Psoas muscle (tissue), 8 donors: Measurements from ENCODE around the gene ADGRG1. TPM values are rescaled to one million over a fixed set of nuclear protein-coding genes. Genes with fewer than 3 reads are reported as not detected.

Experiments
- ATAC-seq, 4 donors: fragments of 200-7000 bp; cut with Tn5 transposase; one replicate each; pipeline ENCODE4 v1.9.1; 2020; ENCODE audit warnings: moderate library complexity in 3 of 4, mild to moderate bottlenecking in 2 of 4
- DNase-seq, 2 donors: peaks; one replicate each; pipeline ENCODE4 v3.0.0-alpha.2; 2020
- H3K27ac ChIP-seq: fragments of 200-600 bp; one replicate; pipeline ENCODE4 v1.8.0; 2022
- H3K27me3 ChIP-seq, 3 donors: fragments of 200-600 bp in 1 of 3; one replicate each; pipeline versions ENCODE4 v1.6.1 to v1.8.0; 2013 to 2022; ENCODE audit warnings: low read length in 2 of 3, mild to moderate bottlenecking in 2 of 3, moderate library complexity in 1 of 3; ENCODE audit not compliant: insufficient read depth in 3 of 3
- H3K36me3 ChIP-seq, 2 donors: fragments of 200-600 bp in 1 of 2; one replicate each; pipeline versions ENCODE4 v1.6.1 to v1.8.0; 2013 to 2022; ENCODE audit warnings: low read depth in 1 of 2, mild to moderate bottlenecking in 1 of 2, moderate library complexity in 1 of 2; ENCODE audit not compliant: insufficient read depth in 1 of 2
- H3K4me1 ChIP-seq: fragments of 200-600 bp; one replicate; pipeline ENCODE4 v1.8.0; 2022
- H3K4me3 ChIP-seq: fragments of 200-600 bp; one replicate; pipeline ENCODE4 v1.8.0; 2022; ENCODE audit warnings: mild to moderate bottlenecking
- H3K9me3 ChIP-seq: fragments of 200-600 bp; one replicate; pipeline ENCODE4 v1.8.0; 2022
- WGBS, 3 donors: extraction: QIAGEN DNeasy Blood & Tissue Kit; methylation state at CpG; one replicate each; pipeline versions ENCODE4 v1.1.6 to v1.1.7; 2013; 5-methylcytosine and 5-hydroxymethylcytosine counted together
- intact Hi-C, 2 donors: fragments of 100-400 bp; cut with DNase I; formaldehyde crosslinking; loops; one replicate each; pipeline versions ENCODE4 v1.11.0 to v1.14.2; 2022
- polyA plus RNA-seq, 3 donors: library from polyadenylated mRNA; stranded (reverse); fragments of 200-250 nt; gene quantifications; one replicate each; pipeline ENCODE4 v1.2.3, GENCODE V29; 2013
- total RNA-seq, 4 donors: library from RNA; stranded (reverse); fragmentation: NEBNext Ultra II Directional in 2 of 4; extraction: Animal tissue kit (Norgen Biotek cat#: 25700) in 2 of 4; gene quantifications; one replicate each; pipeline versions ENCODE4 v1.2.1 to v1.2.4, GENCODE V29; 2021 to 2023
- TF ChIP-seq, protein P1 (sequence below): fragments of 200-600 bp; IDR thresholded peaks from one replicate; pipeline ENCODE4 v1.8.0; 2022; ENCODE audit warnings: antibody characterized with exemption
- donor health status: healthy with polysubstance abuse.
- donor health status: DM: no; HTN: no; CAD: no; lungs with moderate emphysema.
- donor health status: Bipolar disorder and iron deficiency.
- donor health status: healthy.
- donor health status: DM: yes; HTN: yes; CAD: no.
- donor health status: DM: no; HTN: no; CAD: no.
- donor health status: DM: no; HTN: no; CAD: no.
- donor health status: DM: yes; HTN: yes; CAD: no.

ADGRG1 gene
- total and polyA plus RNA-seq, 7 donors = 5.3 to 19.4 (median 14.2) TPM

- ATAC-seq (no peak), DNase-seq (no peak)
- no peaks in the 10 kb centered on the region for H3K27me3 ChIP-seq
- TF ChIP-seq, protein P1, sequence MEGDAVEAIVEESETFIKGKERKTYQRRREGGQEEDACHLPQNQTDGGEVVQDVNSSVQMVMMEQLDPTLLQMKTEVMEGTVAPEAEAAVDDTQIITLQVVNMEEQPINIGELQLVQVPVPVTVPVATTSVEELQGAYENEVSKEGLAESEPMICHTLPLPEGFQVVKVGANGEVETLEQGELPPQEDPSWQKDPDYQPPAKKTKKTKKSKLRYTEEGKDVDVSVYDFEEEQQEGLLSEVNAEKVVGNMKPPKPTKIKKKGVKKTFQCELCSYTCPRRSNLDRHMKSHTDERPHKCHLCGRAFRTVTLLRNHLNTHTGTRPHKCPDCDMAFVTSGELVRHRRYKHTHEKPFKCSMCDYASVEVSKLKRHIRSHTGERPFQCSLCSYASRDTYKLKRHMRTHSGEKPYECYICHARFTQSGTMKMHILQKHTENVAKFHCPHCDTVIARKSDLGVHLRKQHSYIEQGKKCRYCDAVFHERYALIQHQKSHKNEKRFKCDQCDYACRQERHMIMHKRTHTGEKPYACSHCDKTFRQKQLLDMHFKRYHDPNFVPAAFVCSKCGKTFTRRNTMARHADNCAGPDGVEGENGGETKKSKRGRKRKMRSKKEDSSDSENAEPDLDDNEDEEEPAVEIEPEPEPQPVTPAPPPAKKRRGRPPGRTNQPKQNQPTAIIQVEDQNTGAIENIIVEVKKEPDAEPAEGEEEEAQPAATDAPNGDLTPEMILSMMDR = no peak
- H3K4me1 ChIP-seq = no peaks in the 10 kb centered on the region
- intact Hi-C loops = no loop called here
- WGBS, 3 donors = 91 to 93% (median 91%) methylated on average over 12 to 13 of the region's 13 CpGs
- H3K27ac ChIP-seq = no peak overlapping the region
- H3K9me3 ChIP-seq = no peaks in the 10 kb centered on the region
- no peak overlapping the region for H3K4me3 ChIP-seq
- H3K36me3 ChIP-seq = no peaks in the 10 kb centered on the region
Measured at GRCh38 chr16:57681950-57682728, 53.7 kb downstream of the ADGRG1 start.

- TF ChIP-seq, protein P1 = no peak
- no peaks in the 10 kb centered on the region for H3K36me3 ChIP-seq
- H3K4me3 ChIP-seq = no peak overlapping the region
- WGBS, 3 donors = 88 to 90% (median 89%) methylated on average over 11 of the region's 11 CpGs
- no peaks in the 10 kb centered on the region for H3K27me3 ChIP-seq
- no peaks in the 10 kb centered on the region for H3K9me3 ChIP-seq
- no peaks in the 10 kb centered on the region for H3K4me1 ChIP-seq
- ATAC-seq = no peak
- intact Hi-C loops = no loop called here
- DNase-seq = no peak
- H3K27ac ChIP-seq = no peak overlapping the region
Measured at GRCh38 chr16:57682809-57683635, 54.6 kb downstream of the ADGRG1 start.

- no peaks in the 10 kb centered on the region for H3K4me1 ChIP-seq
- TF ChIP-seq, protein P1 = no peak
- 79 to 87% (median 83%) methylated on average over 18 of the region's 18 CpGs for WGBS, 3 donors
- no peak overlapping the region for H3K4me3 ChIP-seq
- H3K9me3 ChIP-seq = no peaks in the 10 kb centered on the region
- intact Hi-C loops = no loop called here
- ATAC-seq = no peak
- no peak for DNase-seq
- H3K36me3 ChIP-seq = no peaks in the 10 kb centered on the region
- H3K27ac ChIP-seq = no peak overlapping the region
- peaks cover 0 to 2% (median 0%) of the 10 kb centered on the region in 3 donors for H3K27me3 ChIP-seq
Measured at GRCh38 chr16:57683636-57684545, 55.5 kb downstream of the ADGRG1 start.

- Histone ChIP-seq H3K4me3 (no peak overlapping the region), H3K9me3 (no peaks in the 10 kb centered on the region), H3K36me3 (no peaks in the 10 kb centered on the region), H3K4me1 (no peaks in the 10 kb centered on the region), H3K27ac (no peak overlapping the region), H3K27me3 (peaks cover 0 to 5% (median 3%) of the 10 kb centered on the region in 3 donors)
- intact Hi-C loops = no loop called here
- 92 to 95% (median 94%) methylated on average over 8 of the region's 8 CpGs for WGBS, 3 donors
- DNase-seq (no peak), ATAC-seq (peak in 1 of 4 donors; percentile 25)
- TF ChIP-seq, protein P1 = no peak
Measured at GRCh38 chr16:57684626-57685358, 56.4 kb downstream of the ADGRG1 start.
